Spleen (tissue), 11 donors: ENCODE results near the gene OR9G4. TPM values are rescaled to one million over a fixed set of nuclear protein-coding genes. Genes with fewer than 3 reads are reported as not detected.

Experiments
- DNase-seq: peaks from one replicate; pipeline ENCODE4 v3.0.0-alpha.2; 2020
- H3K27ac ChIP-seq, 8 donors: fragments of 200-600 bp; sonication (generic) in 7 of 8; 1 replicate in 4 of 8; 2 replicates in 4 of 8; pipeline versions ENCODE4 v1.5.0 to v1.8.0; 2016 to 2021; ENCODE audit warnings: inconsistent platforms in 4 of 8, mild to moderate bottlenecking in 4 of 8, moderate library complexity in 1 of 8
- H3K27me3 ChIP-seq, 7 donors: fragments of 200-600 bp; sonication (generic) in 6 of 7; replicated peaks in 1 of 7; 1 replicate in 4 of 7; 2 replicates in 3 of 7; pipeline versions ENCODE4 v1.5.0 to v1.8.0; 2016 to 2021; ENCODE audit warnings: inconsistent platforms in 3 of 7, mild to moderate bottlenecking in 1 of 7
- H3K36me3 ChIP-seq, 6 donors: fragments of 200-600 bp; sonication (generic) in 5 of 6; 1 replicate in 4 of 6; 2 replicates in 2 of 6; pipeline versions ENCODE4 v1.5.0 to v1.8.0; 2016 to 2021; ENCODE audit warnings: inconsistent platforms in 2 of 6
- H3K4me1 ChIP-seq, 6 donors: fragments of 200-600 bp; sonication (generic) in 5 of 6; 1 replicate in 3 of 6; 2 replicates in 3 of 6; pipeline versions ENCODE4 v1.5.0 to v1.8.0; 2016 to 2021; ENCODE audit warnings: inconsistent platforms in 3 of 6
- H3K4me3 ChIP-seq, 8 donors: fragments of 200-600 bp; sonication (generic) in 7 of 8; 1 replicate in 4 of 8; 2 replicates in 4 of 8; pipeline versions ENCODE4 v1.5.0 to v1.8.0; 2016 to 2021; ENCODE audit warnings: inconsistent platforms in 4 of 8, mild to moderate bottlenecking in 4 of 8, moderate library complexity in 2 of 8
- H3K9me3 ChIP-seq, 8 donors: fragments of 200-600 bp; sonication (generic) in 7 of 8; 1 replicate in 4 of 8; 2 replicates in 4 of 8; pipeline versions ENCODE4 v1.5.0 to v1.8.0; 2016 to 2021; ENCODE audit warnings: inconsistent platforms in 4 of 8
- CTCF ChIP-seq, 11 experiments: fragments of 200-600 bp in 7 of 11; fragments of 450-650 bp in 4 of 11; sonication (generic) in 4 of 11; IDR thresholded peaks in 8 of 11; conservative IDR thresholded peaks in 3 of 11; 1 replicate in 7 of 11; 2 replicates in 4 of 11; pipeline versions ENCODE4 v1.4.0 to v1.8.0; 2016 to 2021; ENCODE audit warnings: antibody characterized with exemption in 11 of 11, inconsistent platforms in 4 of 11, mild to moderate bottlenecking in 1 of 11
- POLR2A ChIP-seq, 3 donors: fragments of 450-650 bp; IDR thresholded peaks; one replicate each; pipeline ENCODE4 v1.5.1; 2017; ENCODE audit warnings: antibody characterized with exemption in 3 of 3, mild to moderate bottlenecking in 1 of 3
- POLR2AphosphoS5 ChIP-seq, 3 donors: sonication (generic); formaldehyde crosslinking; IDR thresholded peaks; one replicate each; pipeline ENCODE4 v1.5.1; 2017; ENCODE audit warnings: antibody characterized with exemption in 3 of 3
- WGBS, 5 donors: extraction: QIAGEN DNeasy Blood & Tissue Kit in 3 of 5; methylation state at CpG; one replicate each; pipeline versions ENCODE4 v1.1.5 to v1.1.7; 2013 to 2018; 5-methylcytosine and 5-hydroxymethylcytosine counted together
- intact Hi-C: fragments of 100-400 bp; cut with DNase I; formaldehyde crosslinking; loops from one replicate; pipeline ENCODE4 v1.15.0; 2023; ENCODE audit warnings: low total_unique reads
- polyA plus RNA-seq, 3 donors: library from polyadenylated mRNA; stranded (reverse); fragments of 200-250 nt; gene quantifications; one replicate each; pipeline ENCODE4 v1.2.1, GENCODE V29; 2013
- total RNA-seq, 7 donors: library from RNA; depleted of rRNA in 3 of 7; stranded (reverse); fragments of >200 nt in 3 of 7; fragmentation: NEBNext Ultra II Directional in 4 of 7; extraction: Animal tissue kit (Norgen Biotek cat#: 25700) in 4 of 7; gene quantifications; one replicate each; pipeline versions ENCODE4 v1.1.0 to v1.2.1, GENCODE V29; 2016 to 2021
- donor health status: healthy with polysubstance abuse.
- donor health status: DM: no; HTN: no; CAD: no; lungs with moderate emphysema.
- donor health status: DM: no; HTN: no; CAD: no.
- donor health status: Bipolar disorder and iron deficiency.
- donor health status: healthy.
- donor health status: DM: no; HTN: no; CAD: no.
- donor health status: DM: yes; HTN: yes; CAD: no.

OR9G4 gene
- total and polyA plus RNA-seq, 10 donors: 0.10 to 0.85 (median 0.35) TPM; not detected in 6

DNA sequence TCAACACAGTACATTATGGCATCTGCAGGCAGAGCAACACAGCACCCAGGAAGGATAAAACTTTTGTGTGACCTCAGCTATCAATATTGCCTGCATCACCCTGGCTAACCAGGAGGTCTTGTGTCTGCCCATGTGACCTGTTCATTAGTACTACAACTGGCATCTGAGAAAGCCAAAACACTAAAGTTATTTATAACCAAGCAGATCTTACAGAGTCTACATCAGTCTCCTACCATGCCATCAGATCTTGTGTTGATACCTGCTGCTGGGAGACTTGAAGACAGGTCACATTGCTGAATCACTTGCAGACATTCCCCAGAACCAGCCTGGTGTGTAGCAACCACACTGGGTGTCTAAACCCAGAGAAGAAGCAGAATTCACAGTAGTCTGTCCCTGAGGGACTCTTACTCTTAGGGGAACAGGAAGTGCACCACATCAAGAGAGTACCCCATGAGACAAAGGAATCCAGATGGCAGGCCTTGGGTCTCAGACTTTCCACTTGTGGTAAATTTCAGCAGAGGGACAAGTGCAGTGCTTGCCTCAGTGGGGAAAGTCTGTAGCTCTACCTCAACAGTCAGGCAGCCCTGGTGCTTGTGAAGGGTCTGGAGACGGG, 42.6 kb downstream of the OR9G4 start:
- H3K27ac ChIP-seq: no peak overlapping the region
- H3K4me3 ChIP-seq: no peak overlapping the region
- TF ChIP-seq CTCF (IDR thresholded peaks at IDR 0.05 in 8 of 11, conservative IDR thresholded peaks at IDR 0.05 in 3 of 11): no peak
- no peak for TF ChIP-seq POLR2A (IDR thresholded peaks at IDR 0.05)
- no peak for TF ChIP-seq POLR2AphosphoS5 (IDR thresholded peaks at IDR 0.05)
- H3K9me3 ChIP-seq: peaks cover 0 to 27% (median 11%) of the 10 kb centered on the region in 8 donors
- no peaks in the 10 kb centered on the region for H3K4me1 ChIP-seq
- no peaks in the 10 kb centered on the region for H3K27me3 ChIP-seq
- intact Hi-C loops: no loop called here
- no peaks in the 10 kb centered on the region for H3K36me3 ChIP-seq
- DNase-seq: no peak
- WGBS, 5 donors: 42 to 67% (median 52%) methylated on average over 1 of the region's 1 CpG

- no peak overlapping the region for H3K27ac ChIP-seq
- DNase-seq: no peak
- no peaks in the 10 kb centered on the region for H3K4me1 ChIP-seq
- peaks cover 0 to 4% (median 0%) of the 10 kb centered on the region in 8 donors for H3K9me3 ChIP-seq
- TF ChIP-seq POLR2AphosphoS5 (IDR thresholded peaks at IDR 0.05) (no peak), POLR2A (IDR thresholded peaks at IDR 0.05) (no peak), CTCF (IDR thresholded peaks at IDR 0.05 in 8 of 11, conservative IDR thresholded peaks at IDR 0.05 in 3 of 11) (no peak)
- H3K36me3 ChIP-seq: no peaks in the 10 kb centered on the region
- 57 to 72% (median 67%) methylated on average over 8 of the region's 8 CpGs for WGBS, 5 donors
- no peak overlapping the region for H3K4me3 ChIP-seq
- intact Hi-C loops: no loop called here
- no peaks in the 10 kb centered on the region for H3K27me3 ChIP-seq
These were observed 47.5 kb downstream of the OR9G4 start for GRCh38 chr11:56700914-56701485.

DNA sequence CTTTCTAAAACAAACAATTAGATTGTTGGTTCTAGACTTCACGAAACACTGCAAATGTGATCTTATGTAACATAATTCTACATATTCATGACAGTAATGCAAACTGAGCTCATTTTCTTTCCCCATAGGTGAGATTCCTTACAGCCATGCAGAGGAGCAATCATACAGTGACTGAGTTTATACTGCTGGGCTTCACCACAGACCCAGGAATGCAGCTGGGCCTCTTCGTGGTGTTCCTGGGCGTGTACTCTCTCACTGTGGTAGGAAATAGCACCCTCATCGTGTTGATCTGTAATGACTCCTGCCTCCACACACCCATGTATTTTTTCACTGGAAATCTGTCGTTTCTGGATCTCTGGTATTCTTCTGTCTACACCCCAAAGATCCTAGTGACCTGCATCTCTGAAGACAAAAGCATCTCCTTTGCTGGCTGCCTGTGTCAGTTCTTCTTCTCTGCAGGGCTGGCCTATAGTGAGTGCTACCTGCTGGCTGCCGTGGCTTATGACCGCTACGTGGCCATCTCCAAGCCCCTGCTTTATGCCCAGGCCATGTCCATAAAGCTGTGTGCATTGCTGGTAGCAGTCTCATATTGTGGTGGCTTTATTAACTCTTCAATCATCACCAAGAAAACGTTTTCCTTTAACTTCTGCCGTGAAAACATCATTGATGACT, 48.1 kb downstream of the OR9G4 start:
- TF ChIP-seq POLR2A (IDR thresholded peaks at IDR 0.05) (no peak), CTCF (IDR thresholded peaks at IDR 0.05 in 8 of 11, conservative IDR thresholded peaks at IDR 0.05 in 3 of 11) (no peak), POLR2AphosphoS5 (IDR thresholded peaks at IDR 0.05) (no peak)
- H3K36me3 ChIP-seq: no peaks in the 10 kb centered on the region

DNA sequence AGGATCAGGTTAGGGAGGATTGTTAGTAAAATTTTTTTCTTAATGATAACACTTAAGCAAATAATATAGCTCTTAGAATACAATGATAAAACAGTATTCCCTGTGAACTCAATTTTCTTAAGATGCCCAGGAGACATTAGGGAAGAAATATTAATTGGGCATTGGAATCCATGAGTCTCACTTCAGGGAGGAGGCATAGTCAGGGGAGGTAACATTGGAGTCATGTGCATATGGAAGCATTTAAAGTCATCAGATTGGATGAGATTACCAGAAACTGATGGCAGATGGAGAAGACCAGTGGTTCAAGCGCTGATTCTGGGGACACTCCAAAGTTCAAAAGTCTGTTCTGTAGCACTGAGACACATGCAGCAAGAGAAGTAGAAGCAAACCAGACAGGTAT, 49.7 kb downstream of the OR9G4 start, which contains the start of gene OR9G1:
Gene OR9G1 (plus strand): TSS at position 301 of the 400 bp plus-strand sequence. CDS start 1,293 bp downstream, outside the sequence.
- TF ChIP-seq POLR2A (IDR thresholded peaks at IDR 0.05) (no peak), CTCF (IDR thresholded peaks at IDR 0.05 in 8 of 11, conservative IDR thresholded peaks at IDR 0.05 in 3 of 11) (no peak), POLR2AphosphoS5 (IDR thresholded peaks at IDR 0.05) (no peak)
- no peak within 1 kb of the TSS for H3K4me3 ChIP-seq
- H3K4me1 ChIP-seq: no peaks in the 10 kb centered on the region
- intact Hi-C loops: no loop called here
- H3K27ac ChIP-seq: no peak within 1 kb of the TSS
- DNase-seq: no peak
- H3K9me3 ChIP-seq: peaks cover 0 to 4% (median 0%) of the 10 kb centered on the region in 8 donors
- WGBS, 5 donors: 80 to 97% (median 93%) methylated on average over 1 of the region's 1 CpG
- H3K27me3 ChIP-seq: no peaks in the 10 kb centered on the region
- H3K36me3 ChIP-seq: no peaks in the 10 kb centered on the region

More for the DNA sequence above, 48.1 kb downstream of the OR9G4 start:
- Histone ChIP-seq H3K9me3 (peaks cover 0 to 4% (median 0%) of the 10 kb centered on the region in 8 donors), H3K4me1 (no peaks in the 10 kb centered on the region), H3K4me3 (no peak overlapping the region), H3K27me3 (no peaks in the 10 kb centered on the region), H3K27ac (no peak overlapping the region)
- intact Hi-C loops: no loop called here
- WGBS, 5 donors: 51 to 64% (median 56%) methylated on average over 10 of the region's 10 CpGs
- DNase-seq: no peak
